Prostate gland (tissue), 2 donors: ENCODE results near the gene CAMK1.

ENCODE experiments used
- POLR2A ChIP-seq: fragments of 450-650 bp; IDR thresholded peaks from one replicate; pipeline ENCODE4 v1.6.1; 2016; ENCODE audit warnings: antibody characterized with exemption, mild to moderate bottlenecking
- POLR2AphosphoS5 ChIP-seq: sonication (generic); formaldehyde crosslinking; IDR thresholded peaks from one replicate; pipeline ENCODE4 v1.6.1; 2017; ENCODE audit warnings: antibody characterized with exemption
- TF ChIP-seq, protein P1 (sequence below), 4 experiments: fragments of 200-600 bp in 2 of 4; fragments of 450-650 bp in 2 of 4; sonication (generic) in 2 of 4; IDR thresholded peaks; 1 replicate in 3 of 4; 2 replicates in 1 of 4; pipeline ENCODE4 v1.5.1; 2016 to 2019; ENCODE audit warnings: antibody characterized with exemption in 4 of 4, mild to moderate bottlenecking in 2 of 4, moderate library complexity in 2 of 4

DNA sequence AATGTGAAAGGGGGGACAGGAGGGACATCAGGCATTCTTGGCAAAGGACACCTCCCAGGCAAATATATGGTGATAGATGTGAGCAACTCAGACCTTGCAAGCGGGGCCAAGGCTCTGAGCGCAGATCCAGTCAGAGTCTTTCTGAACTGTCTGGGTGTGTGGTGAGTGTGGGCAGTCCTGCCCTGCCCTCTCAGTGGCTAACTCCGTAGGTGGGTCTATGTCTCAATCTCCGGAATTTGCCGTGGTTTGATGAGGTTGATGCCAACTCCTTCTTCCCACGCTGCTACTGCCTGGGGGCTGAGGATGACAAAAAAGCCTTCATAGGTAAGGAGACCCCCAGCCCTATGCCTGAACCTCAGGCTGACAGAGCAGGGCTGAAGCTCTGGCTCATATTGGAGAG is 47.7 kb upstream of the CAMK1 start:
- TF ChIP-seq, protein P1, sequence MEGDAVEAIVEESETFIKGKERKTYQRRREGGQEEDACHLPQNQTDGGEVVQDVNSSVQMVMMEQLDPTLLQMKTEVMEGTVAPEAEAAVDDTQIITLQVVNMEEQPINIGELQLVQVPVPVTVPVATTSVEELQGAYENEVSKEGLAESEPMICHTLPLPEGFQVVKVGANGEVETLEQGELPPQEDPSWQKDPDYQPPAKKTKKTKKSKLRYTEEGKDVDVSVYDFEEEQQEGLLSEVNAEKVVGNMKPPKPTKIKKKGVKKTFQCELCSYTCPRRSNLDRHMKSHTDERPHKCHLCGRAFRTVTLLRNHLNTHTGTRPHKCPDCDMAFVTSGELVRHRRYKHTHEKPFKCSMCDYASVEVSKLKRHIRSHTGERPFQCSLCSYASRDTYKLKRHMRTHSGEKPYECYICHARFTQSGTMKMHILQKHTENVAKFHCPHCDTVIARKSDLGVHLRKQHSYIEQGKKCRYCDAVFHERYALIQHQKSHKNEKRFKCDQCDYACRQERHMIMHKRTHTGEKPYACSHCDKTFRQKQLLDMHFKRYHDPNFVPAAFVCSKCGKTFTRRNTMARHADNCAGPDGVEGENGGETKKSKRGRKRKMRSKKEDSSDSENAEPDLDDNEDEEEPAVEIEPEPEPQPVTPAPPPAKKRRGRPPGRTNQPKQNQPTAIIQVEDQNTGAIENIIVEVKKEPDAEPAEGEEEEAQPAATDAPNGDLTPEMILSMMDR (IDR thresholded peaks at IDR 0.05): no peak
- TF ChIP-seq POLR2AphosphoS5 (no peak), POLR2A (no peak)
